H4 (cell line): Measurements from ENCODE around the gene CDYL2. TPM values are rescaled to one million over a fixed set of nuclear protein-coding genes. Genes with fewer than 3 reads are reported as not detected.

Source experiments
- DNase-seq: peaks from one replicate; pipeline ENCODE4 v3.0.0-alpha.2; 2015; ENCODE audit warnings: low spot score
- total RNA-seq: library from RNA; depleted of rRNA; stranded (reverse); fragments of >200 nt; shearing (Covaris generic); gene quantifications from 2 replicates; pipeline ENCODE4 v1.2.3, GENCODE V29; 2014

Gene CDYL2
- total RNA-seq, 1 experiment from 2014 or later, result 5.7 TPM

GRCh38 chr16:80622007-80622406 lies 182.4 kb downstream of the CDYL2 start:
- no peak for DNase-seq

- DNase-seq, result no peak
Measured at GRCh38 chr16:80620736-80621605, 183.4 kb downstream of the CDYL2 start.

GRCh38 chr16:80619824-80620223 lies 184.6 kb downstream of the CDYL2 start:
- DNase-seq, result peak; percentile 44

- no peak for DNase-seq
Measured at GRCh38 chr16:80618862-80619648, 185.3 kb downstream of the CDYL2 start.

GRCh38 chr16:80616362-80616761 lies 188.0 kb downstream of the CDYL2 start:
- DNase-seq, result no peak

- no peak for DNase-seq
Measured at GRCh38 chr16:80615735-80616134, 188.7 kb downstream of the CDYL2 start.

- peak; percentile 89 for DNase-seq
Measured at GRCh38 chr16:80614908-80615671, 189.3 kb downstream of the CDYL2 start.

- no peak for DNase-seq
Measured at GRCh38 chr16:80612461-80613017, 191.9 kb downstream of the CDYL2 start.

- no peak for DNase-seq
Measured at GRCh38 chr16:80611930-80612327, 192.5 kb downstream of the CDYL2 start.

GRCh38 chr16:80611171-80611929 lies 193.0 kb downstream of the CDYL2 start:
- DNase-seq, result no peak

- peak; percentile 68 for DNase-seq
Measured at GRCh38 chr16:80610481-80611156, 193.8 kb downstream of the CDYL2 start.

GRCh38 chr16:80608946-80609345 lies 195.5 kb downstream of the CDYL2 start:
- no peak for DNase-seq

- DNase-seq, result no peak
Measured at GRCh38 chr16:80607204-80607603, 197.2 kb downstream of the CDYL2 start.

- DNase-seq, result no peak
Measured at GRCh38 chr16:80606221-80606766, 198.1 kb downstream of the CDYL2 start.

- no peak for DNase-seq
Measured at GRCh38 chr16:80604600-80605355, 199.6 kb downstream of the CDYL2 start.

GRCh38 chr16:80602894-80603293 lies 201.5 kb downstream of the CDYL2 start:
- no peak for DNase-seq

GRCh38 chr16:80601182-80601581 lies 203.2 kb downstream of the CDYL2 start:
- no peak for DNase-seq

GRCh38 chr16:80599466-80599865 lies 204.9 kb downstream of the CDYL2 start:
- no peak for DNase-seq

- DNase-seq, result no peak
Measured at GRCh38 chr16:80596507-80597207, 207.7 kb downstream of the CDYL2 start.
